HEK293 (cell line): ENCODE data around the gene TRIM44.

Source experiments
- BCL11A ChIP-seq: fragments of 450-650 bp; formaldehyde crosslinking; IDR thresholded peaks from 2 replicates; pipeline ENCODE4 v1.5.1; 2016; ENCODE audit warnings: low read depth, missing biosample characterization, missing genetic modification characterization
- INSM2 ChIP-seq: fragments of 450-650 bp; formaldehyde crosslinking; IDR thresholded peaks from 2 replicates; pipeline ENCODE4 v1.5.1; 2016; ENCODE audit warnings: missing biosample characterization, missing genetic modification characterization
- KLF10 ChIP-seq: fragments of 450-650 bp; IDR thresholded peaks from 2 replicates; pipeline ENCODE4 v1.5.1; 2018; ENCODE audit warnings: missing biosample characterization, mild to moderate bottlenecking, missing genetic modification characterization
- KLF16 ChIP-seq: fragments of 450-650 bp; formaldehyde crosslinking; IDR thresholded peaks from 2 replicates; pipeline ENCODE4 v1.5.1; 2017; ENCODE audit warnings: missing biosample characterization, missing genetic modification characterization
- TSHZ1 ChIP-seq: fragments of 450-650 bp; formaldehyde crosslinking; IDR thresholded peaks from 2 replicates; pipeline ENCODE4 v1.5.1; 2016; ENCODE audit warnings: missing biosample characterization, missing genetic modification characterization, borderline replicate concordance
- ZBTB17 ChIP-seq: fragments of 450-650 bp; formaldehyde crosslinking; IDR thresholded peaks from 2 replicates; pipeline ENCODE4 v1.5.1; 2016; ENCODE audit warnings: missing biosample characterization, missing genetic modification characterization
- ZFP69B ChIP-seq: fragments of 450-650 bp; formaldehyde crosslinking; IDR thresholded peaks from 2 replicates; pipeline ENCODE4 v1.5.1; 2016; ENCODE audit warnings: missing biosample characterization, missing genetic modification characterization
- ZNF19 ChIP-seq: fragments of 450-650 bp; formaldehyde crosslinking; IDR thresholded peaks from 2 replicates; pipeline ENCODE4; 2016; ENCODE audit warnings: missing biosample characterization, missing genetic modification characterization, low read depth
- ZNF24 ChIP-seq: fragments of 450-650 bp; formaldehyde crosslinking; IDR thresholded peaks from 2 replicates; pipeline ENCODE4 v1.5.1; 2016; ENCODE audit warnings: missing biosample characterization, missing genetic modification characterization
- ZNF248 ChIP-seq: fragments of 450-650 bp; formaldehyde crosslinking; IDR thresholded peaks from 2 replicates; pipeline ENCODE4 v1.5.1; 2017; ENCODE audit warnings: missing biosample characterization, missing genetic modification characterization
- ZNF302 ChIP-seq: fragments of 450-650 bp; formaldehyde crosslinking; IDR thresholded peaks from 2 replicates; pipeline ENCODE4 v1.5.1; 2016; ENCODE audit warnings: missing biosample characterization, missing genetic modification characterization, low read depth
- ZNF433 ChIP-seq: fragments of 450-650 bp; formaldehyde crosslinking; IDR thresholded peaks from 2 replicates; pipeline ENCODE4 v1.5.1; 2016; ENCODE audit warnings: missing biosample characterization, missing genetic modification characterization, low read depth
- ZNF629 ChIP-seq: fragments of 450-650 bp; formaldehyde crosslinking; IDR thresholded peaks from 2 replicates; pipeline ENCODE4 v1.5.1; 2017; ENCODE audit warnings: missing biosample characterization, missing genetic modification characterization
- ZNF639 ChIP-seq: fragments of 450-650 bp; formaldehyde crosslinking; IDR thresholded peaks from 2 replicates; pipeline ENCODE4 v1.5.1; 2016; ENCODE audit warnings: missing biosample characterization, missing genetic modification characterization
- ZNF843 ChIP-seq: fragments of 450-650 bp; formaldehyde crosslinking; IDR thresholded peaks from 2 replicates; pipeline ENCODE4 v1.5.1; 2016; ENCODE audit warnings: missing biosample characterization, missing genetic modification characterization
- ZSCAN23 ChIP-seq: fragments of 450-650 bp; formaldehyde crosslinking; IDR thresholded peaks from 2 replicates; pipeline ENCODE4 v1.5.1; 2016; ENCODE audit warnings: missing biosample characterization, missing genetic modification characterization
- TF ChIP-seq, protein P1 (sequence below): fragments of 450-650 bp; formaldehyde crosslinking; IDR thresholded peaks from 2 replicates; pipeline ENCODE4 v1.5.1; 2016; ENCODE audit warnings: missing biosample characterization, missing genetic modification characterization
- TF ChIP-seq, protein P2 (sequence below): fragments of 450-650 bp; formaldehyde crosslinking; IDR thresholded peaks from 2 replicates; pipeline ENCODE4 v1.5.1; 2016; ENCODE audit warnings: missing biosample characterization, missing genetic modification characterization, low read depth
- TF ChIP-seq, protein P3 (sequence below): fragments of 450-650 bp; formaldehyde crosslinking; IDR thresholded peaks from 2 replicates; pipeline ENCODE4 v1.5.1; 2017; ENCODE audit warnings: missing biosample characterization, mild to moderate bottlenecking, missing genetic modification characterization, moderate library complexity
- TF ChIP-seq, protein P4 (sequence below): fragments of 450-650 bp; formaldehyde crosslinking; conservative IDR thresholded peaks from 2 replicates; pipeline ENCODE4 v1.5.1; 2016; ENCODE audit warnings: low read depth, missing biosample characterization, missing genetic modification characterization

TRIM44 gene

GRCh38 chr11:35632301-35632700 lies 30.3 kb upstream of the TRIM44 start (continued):
- no peak for TF ChIP-seq ZNF302 (tag by site-specific recombination)
- TF ChIP-seq TSHZ1 (tag by site-specific recombination), result no peak
- peak; percentile 85 for TF ChIP-seq ZNF639
- peak; percentile 83 for TF ChIP-seq ZNF24 (tag by site-specific recombination)
- peak; percentile 66; the same call in 1 of the 2 replicates for TF ChIP-seq BCL11A (tag by site-specific recombination)
- no peak for TF ChIP-seq ZBTB17
- no peak for TF ChIP-seq ZNF248 (tag by site-specific recombination)
- TF ChIP-seq ZFP69B (tag by site-specific recombination), result 0 out of 2 replicates have a peak, but pooled peaks have one; percentile 25
- TF ChIP-seq INSM2 (tag by site-specific recombination), result peak; percentile 88
- TF ChIP-seq, protein P1, sequence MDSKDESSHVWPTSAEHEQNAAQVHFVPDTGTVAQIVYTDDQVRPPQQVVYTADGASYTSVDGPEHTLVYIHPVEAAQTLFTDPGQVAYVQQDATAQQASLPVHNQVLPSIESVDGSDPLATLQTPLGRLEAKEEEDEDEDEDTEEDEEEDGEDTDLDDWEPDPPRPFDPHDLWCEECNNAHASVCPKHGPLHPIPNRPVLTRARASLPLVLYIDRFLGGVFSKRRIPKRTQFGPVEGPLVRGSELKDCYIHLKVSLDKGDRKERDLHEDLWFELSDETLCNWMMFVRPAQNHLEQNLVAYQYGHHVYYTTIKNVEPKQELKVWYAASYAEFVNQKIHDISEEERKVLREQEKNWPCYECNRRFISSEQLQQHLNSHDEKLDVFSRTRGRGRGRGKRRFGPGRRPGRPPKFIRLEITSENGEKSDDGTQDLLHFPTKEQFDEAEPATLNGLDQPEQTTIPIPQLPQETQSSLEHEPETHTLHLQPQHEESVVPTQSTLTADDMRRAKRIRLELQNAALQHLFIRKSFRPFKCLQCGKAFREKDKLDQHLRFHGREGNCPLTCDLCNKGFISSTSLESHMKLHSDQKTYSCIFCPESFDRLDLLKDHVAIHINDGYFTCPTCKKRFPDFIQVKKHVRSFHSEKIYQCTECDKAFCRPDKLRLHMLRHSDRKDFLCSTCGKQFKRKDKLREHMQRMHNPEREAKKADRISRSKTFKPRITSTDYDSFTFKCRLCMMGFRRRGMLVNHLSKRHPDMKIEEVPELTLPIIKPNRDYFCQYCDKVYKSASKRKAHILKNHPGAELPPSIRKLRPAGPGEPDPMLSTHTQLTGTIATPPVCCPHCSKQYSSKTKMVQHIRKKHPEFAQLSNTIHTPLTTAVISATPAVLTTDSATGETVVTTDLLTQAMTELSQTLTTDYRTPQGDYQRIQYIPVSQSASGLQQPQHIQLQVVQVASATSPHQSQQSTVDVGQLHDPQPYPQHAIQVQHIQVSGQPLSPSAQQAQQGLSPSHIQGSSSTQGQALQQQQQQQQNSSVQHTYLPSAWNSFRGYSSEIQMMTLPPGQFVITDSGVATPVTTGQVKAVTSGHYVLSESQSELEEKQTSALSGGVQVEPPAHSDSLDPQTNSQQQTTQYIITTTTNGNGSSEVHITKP (tag by site-specific recombination), result 0 out of 2 replicates have a peak, but pooled peaks have one; percentile 19
- peak; percentile 66 for TF ChIP-seq ZNF843 (tag by site-specific recombination)
- TF ChIP-seq ZNF433 (tag by site-specific recombination), result no peak
- TF ChIP-seq, protein P2, sequence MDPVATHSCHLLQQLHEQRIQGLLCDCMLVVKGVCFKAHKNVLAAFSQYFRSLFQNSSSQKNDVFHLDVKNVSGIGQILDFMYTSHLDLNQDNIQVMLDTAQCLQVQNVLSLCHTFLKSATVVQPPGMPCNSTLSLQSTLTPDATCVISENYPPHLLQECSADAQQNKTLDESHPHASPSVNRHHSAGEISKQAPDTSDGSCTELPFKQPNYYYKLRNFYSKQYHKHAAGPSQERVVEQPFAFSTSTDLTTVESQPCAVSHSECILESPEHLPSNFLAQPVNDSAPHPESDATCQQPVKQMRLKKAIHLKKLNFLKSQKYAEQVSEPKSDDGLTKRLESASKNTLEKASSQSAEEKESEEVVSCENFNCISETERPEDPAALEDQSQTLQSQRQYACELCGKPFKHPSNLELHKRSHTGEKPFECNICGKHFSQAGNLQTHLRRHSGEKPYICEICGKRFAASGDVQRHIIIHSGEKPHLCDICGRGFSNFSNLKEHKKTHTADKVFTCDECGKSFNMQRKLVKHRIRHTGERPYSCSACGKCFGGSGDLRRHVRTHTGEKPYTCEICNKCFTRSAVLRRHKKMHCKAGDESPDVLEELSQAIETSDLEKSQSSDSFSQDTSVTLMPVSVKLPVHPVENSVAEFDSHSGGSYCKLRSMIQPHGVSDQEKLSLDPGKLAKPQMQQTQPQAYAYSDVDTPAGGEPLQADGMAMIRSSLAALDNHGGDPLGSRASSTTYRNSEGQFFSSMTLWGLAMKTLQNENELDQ (tag by site-specific recombination), result no peak
- TF ChIP-seq, protein P3, sequence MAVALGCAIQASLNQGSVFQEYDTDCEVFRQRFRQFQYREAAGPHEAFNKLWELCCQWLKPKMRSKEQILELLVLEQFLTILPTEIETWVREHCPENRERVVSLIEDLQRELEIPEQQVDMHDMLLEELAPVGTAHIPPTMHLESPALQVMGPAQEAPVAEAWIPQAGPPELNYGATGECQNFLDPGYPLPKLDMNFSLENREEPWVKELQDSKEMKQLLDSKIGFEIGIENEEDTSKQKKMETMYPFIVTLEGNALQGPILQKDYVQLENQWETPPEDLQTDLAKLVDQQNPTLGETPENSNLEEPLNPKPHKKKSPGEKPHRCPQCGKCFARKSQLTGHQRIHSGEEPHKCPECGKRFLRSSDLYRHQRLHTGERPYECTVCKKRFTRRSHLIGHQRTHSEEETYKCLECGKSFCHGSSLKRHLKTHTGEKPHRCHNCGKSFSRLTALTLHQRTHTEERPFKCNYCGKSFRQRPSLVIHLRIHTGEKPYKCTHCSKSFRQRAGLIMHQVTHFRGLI, result no peak
- 0 out of 2 replicates have a peak, but pooled peaks have one; percentile 83 for TF ChIP-seq ZSCAN23 (tag by site-specific recombination)
- peak; percentile 70 for TF ChIP-seq KLF10 (tag by site-specific recombination)
- TF ChIP-seq ZNF629, result peak; percentile 96
- 0 out of 2 replicates have a peak, but pooled peaks have one; percentile 20 for TF ChIP-seq KLF16 (tag by site-specific recombination)
- TF ChIP-seq, protein P4, sequence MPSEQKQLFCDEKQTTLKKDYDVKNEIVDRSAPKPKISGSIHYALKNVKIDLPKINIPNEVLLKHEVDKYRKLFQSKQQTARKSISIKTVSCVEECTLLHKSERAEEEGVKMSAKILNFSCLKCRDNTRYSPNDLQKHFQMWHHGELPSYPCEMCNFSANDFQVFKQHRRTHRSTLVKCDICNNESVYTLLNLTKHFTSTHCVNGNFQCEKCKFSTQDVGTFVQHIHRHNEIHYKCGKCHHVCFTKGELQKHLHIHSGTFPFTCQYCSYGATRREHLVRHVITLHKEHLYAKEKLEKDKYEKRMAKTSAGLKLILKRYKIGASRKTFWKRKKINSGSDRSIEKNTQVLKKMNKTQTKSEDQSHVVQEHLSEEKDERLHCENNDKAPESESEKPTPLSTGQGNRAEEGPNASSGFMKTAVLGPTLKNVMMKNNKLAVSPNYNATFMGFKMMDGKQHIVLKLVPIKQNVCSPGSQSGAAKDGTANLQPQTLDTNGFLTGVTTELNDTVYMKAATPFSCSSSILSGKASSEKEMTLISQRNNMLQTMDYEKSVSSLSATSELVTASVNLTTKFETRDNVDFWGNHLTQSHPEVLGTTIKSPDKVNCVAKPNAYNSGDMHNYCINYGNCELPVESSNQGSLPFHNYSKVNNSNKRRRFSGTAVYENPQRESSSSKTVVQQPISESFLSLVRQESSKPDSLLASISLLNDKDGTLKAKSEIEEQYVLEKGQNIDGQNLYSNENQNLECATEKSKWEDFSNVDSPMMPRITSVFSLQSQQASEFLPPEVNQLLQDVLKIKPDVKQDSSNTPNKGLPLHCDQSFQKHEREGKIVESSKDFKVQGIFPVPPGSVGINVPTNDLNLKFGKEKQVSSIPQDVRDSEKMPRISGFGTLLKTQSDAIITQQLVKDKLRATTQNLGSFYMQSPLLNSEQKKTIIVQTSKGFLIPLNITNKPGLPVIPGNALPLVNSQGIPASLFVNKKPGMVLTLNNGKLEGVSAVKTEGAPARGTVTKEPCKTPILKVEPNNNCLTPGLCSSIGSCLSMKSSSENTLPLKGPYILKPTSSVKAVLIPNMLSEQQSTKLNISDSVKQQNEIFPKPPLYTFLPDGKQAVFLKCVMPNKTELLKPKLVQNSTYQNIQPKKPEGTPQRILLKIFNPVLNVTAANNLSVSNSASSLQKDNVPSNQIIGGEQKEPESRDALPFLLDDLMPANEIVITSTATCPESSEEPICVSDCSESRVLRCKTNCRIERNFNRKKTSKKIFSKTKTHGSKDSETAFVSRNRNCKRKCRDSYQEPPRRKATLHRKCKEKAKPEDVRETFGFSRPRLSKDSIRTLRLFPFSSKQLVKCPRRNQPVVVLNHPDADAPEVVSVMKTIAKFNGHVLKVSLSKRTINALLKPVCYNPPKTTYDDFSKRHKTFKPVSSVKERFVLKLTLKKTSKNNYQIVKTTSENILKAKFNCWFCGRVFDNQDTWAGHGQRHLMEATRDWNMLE (tag by site-specific recombination), result peak; percentile 34; the same call in 1 of the 2 replicates
- no peak for TF ChIP-seq ZNF19 (tag by site-specific recombination)
